Upper lobe of left lung (tissue), 6 donors: Measurements from ENCODE around the gene SLC38A3. TPM values are rescaled to one million over a fixed set of nuclear protein-coding genes. Genes with fewer than 3 reads are reported as not detected.

Experiments used
- ATAC-seq, 2 donors: fragments of 200-7000 bp; cut with Tn5 transposase; one replicate each; pipeline ENCODE4 v1.9.1; 2022; ENCODE audit warnings: mild to moderate bottlenecking in 2 of 2, moderate library complexity in 2 of 2; ENCODE audit not compliant: low FRiP score in 2 of 2
- DNase-seq, 2 donors: peaks; one replicate each; pipeline ENCODE4 v3.0.0-alpha.2; 2019 to 2020
- H3K27ac ChIP-seq, 4 donors: fragments of 200-600 bp; sonication (generic); one replicate each; pipeline ENCODE4 v1.5.1; 2016 to 2019
- H3K27me3 ChIP-seq, 4 donors: fragments of 200-600 bp; sonication (generic); one replicate each; pipeline ENCODE4 v1.5.1; 2017 to 2019
- H3K36me3 ChIP-seq, 4 donors: fragments of 200-600 bp; sonication (generic); one replicate each; pipeline ENCODE4 v1.5.1; 2016 to 2019
- H3K4me1 ChIP-seq, 4 donors: fragments of 200-600 bp; sonication (generic); one replicate each; pipeline ENCODE4 v1.5.1; 2018 to 2019
- H3K4me3 ChIP-seq, 4 donors: fragments of 200-600 bp; sonication (generic); one replicate each; pipeline ENCODE4 v1.5.1; 2017 to 2019; ENCODE audit warnings: mild to moderate bottlenecking in 2 of 4, moderate library complexity in 1 of 4
- H3K9me3 ChIP-seq, 4 donors: fragments of 200-600 bp; sonication (generic); one replicate each; pipeline ENCODE4 v1.5.1; 2018 to 2019
- EP300 ChIP-seq, 4 donors: sonication (generic); formaldehyde crosslinking; IDR thresholded peaks; one replicate each; pipeline ENCODE4 v1.5.1; 2017; ENCODE audit warnings: antibody characterized with exemption in 4 of 4, control low read depth in 2 of 4
- POLR2A ChIP-seq, 4 donors: fragments of 450-650 bp; IDR thresholded peaks; one replicate each; pipeline ENCODE4 v1.5.1; 2016 to 2017; ENCODE audit warnings: antibody characterized with exemption in 4 of 4, mild to moderate bottlenecking in 2 of 4
- POLR2AphosphoS5 ChIP-seq, 2 donors: sonication (generic); formaldehyde crosslinking; IDR thresholded peaks; one replicate each; pipeline ENCODE4 v1.5.1; 2017; ENCODE audit warnings: antibody characterized with exemption in 2 of 2
- WGBS, 2 donors: methylation state at CpG; one replicate each; pipeline ENCODE4 v1.1.5; 2017 to 2018; 5-methylcytosine and 5-hydroxymethylcytosine counted together
- total RNA-seq, 6 donors: library from RNA; depleted of rRNA in 4 of 6; stranded (reverse); fragments of >200 nt in 4 of 6; gene quantifications; one replicate each; pipeline versions ENCODE4 v1.1.0 to v1.2.1, GENCODE V29; 2016 to 2021
- TF ChIP-seq, protein P1 (sequence below), 6 experiments: fragments of 450-650 bp in 4 of 6; fragments of 200-600 bp in 2 of 6; sonication (generic) in 2 of 6; IDR thresholded peaks; one replicate each; pipeline ENCODE4 v1.5.1; 2016 to 2019; ENCODE audit warnings: antibody characterized with exemption in 6 of 6
- donor health status: DM: no; HTN: no; CAD: no; lungs with moderate emphysema.
- donor health status: DM: no; HTN: yes; CAD: no; lungs with severe emphysema.

Gene SLC38A3
- total RNA-seq, 6 donors from 2014 or later: 0.15 to 0.17 TPM; not detected in 4

DNA sequence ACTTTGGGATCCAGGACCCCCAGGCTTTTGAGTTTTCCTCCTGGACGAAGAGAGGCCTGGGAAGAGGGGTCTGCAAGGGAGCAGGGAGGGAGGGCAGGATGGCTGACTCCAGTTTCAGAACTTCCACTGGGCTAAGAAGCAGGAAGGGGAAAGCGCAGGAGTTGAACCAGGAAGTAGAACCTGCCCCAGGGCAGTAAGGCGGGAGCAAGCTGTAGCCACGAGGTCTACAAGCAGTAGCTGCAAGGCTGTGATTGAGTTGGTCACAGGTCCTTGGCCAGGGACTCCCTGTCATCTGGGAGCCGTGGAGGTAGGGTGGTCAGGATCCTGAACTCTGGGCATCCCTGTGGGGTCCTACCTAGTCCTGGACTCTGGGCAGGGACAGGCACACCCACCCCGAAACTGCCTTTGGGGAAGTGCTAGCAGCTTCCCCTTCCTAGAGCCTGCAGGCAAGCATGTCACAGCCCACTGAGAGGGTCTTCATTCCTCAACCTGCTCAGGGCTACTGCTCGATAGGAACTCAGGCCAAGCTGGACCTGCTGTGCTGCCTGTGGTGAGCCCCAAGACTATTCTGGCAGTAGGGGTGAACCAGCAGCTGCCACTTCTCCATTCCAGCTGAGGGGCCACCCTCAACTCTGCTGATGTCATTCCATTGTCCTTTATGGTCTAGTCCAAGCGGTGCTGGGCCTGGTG lies 25.2 kb downstream of the SLC38A3 start:
- Histone ChIP-seq H3K36me3 (no peaks in the 10 kb centered on the region), H3K27me3 (no peaks in the 10 kb centered on the region), H3K4me1 (peaks cover 29 to 44% (median 35%) of the 10 kb centered on the region in 4 donors), H3K27ac (peak overlapping the region; percentile 27 to 71 (median 52)), H3K4me3 (no peak overlapping the region), H3K9me3 (no peaks in the 10 kb centered on the region)
- ATAC-seq (no peak), DNase-seq (no peak)
- no peak for TF ChIP-seq POLR2AphosphoS5 (IDR thresholded peaks at IDR 0.05)
- TF ChIP-seq EP300 (IDR thresholded peaks at IDR 0.05): no peak
- TF ChIP-seq, protein P1, sequence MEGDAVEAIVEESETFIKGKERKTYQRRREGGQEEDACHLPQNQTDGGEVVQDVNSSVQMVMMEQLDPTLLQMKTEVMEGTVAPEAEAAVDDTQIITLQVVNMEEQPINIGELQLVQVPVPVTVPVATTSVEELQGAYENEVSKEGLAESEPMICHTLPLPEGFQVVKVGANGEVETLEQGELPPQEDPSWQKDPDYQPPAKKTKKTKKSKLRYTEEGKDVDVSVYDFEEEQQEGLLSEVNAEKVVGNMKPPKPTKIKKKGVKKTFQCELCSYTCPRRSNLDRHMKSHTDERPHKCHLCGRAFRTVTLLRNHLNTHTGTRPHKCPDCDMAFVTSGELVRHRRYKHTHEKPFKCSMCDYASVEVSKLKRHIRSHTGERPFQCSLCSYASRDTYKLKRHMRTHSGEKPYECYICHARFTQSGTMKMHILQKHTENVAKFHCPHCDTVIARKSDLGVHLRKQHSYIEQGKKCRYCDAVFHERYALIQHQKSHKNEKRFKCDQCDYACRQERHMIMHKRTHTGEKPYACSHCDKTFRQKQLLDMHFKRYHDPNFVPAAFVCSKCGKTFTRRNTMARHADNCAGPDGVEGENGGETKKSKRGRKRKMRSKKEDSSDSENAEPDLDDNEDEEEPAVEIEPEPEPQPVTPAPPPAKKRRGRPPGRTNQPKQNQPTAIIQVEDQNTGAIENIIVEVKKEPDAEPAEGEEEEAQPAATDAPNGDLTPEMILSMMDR (IDR thresholded peaks at IDR 0.05): no peak
- no peak for TF ChIP-seq POLR2A (IDR thresholded peaks at IDR 0.05)
- 57 to 85% methylated on average over 6 to 8 of the region's 8 CpGs for WGBS, 2 donors

- no peak overlapping the region for H3K4me3 ChIP-seq
- no peak for TF ChIP-seq POLR2AphosphoS5 (IDR thresholded peaks at IDR 0.05)
- no peak for TF ChIP-seq POLR2A (IDR thresholded peaks at IDR 0.05)
- no peak for TF ChIP-seq EP300 (IDR thresholded peaks at IDR 0.05)
- TF ChIP-seq, protein P1 (IDR thresholded peaks at IDR 0.05): no peak
- peak overlapping the region in 3 of 4 donors; percentile 36 to 71 (median 67) for H3K27ac ChIP-seq
- H3K9me3 ChIP-seq: no peaks in the 10 kb centered on the region
- H3K4me1 ChIP-seq: peaks cover 32 to 47% (median 38%) of the 10 kb centered on the region in 4 donors
- no peaks in the 10 kb centered on the region for H3K36me3 ChIP-seq
- no peaks in the 10 kb centered on the region for H3K27me3 ChIP-seq
- 70 to 93% methylated on average over 3 to 4 of the region's 4 CpGs for WGBS, 2 donors
- ATAC-seq (no peak), DNase-seq (no peak)
These were observed 25.7 kb downstream of the SLC38A3 start for GRCh38 chr3:50230794-50231125.

GRCh38 chr3:50231581-50231980 lies 26.5 kb downstream of the SLC38A3 start:
- DNase-seq (no peak), ATAC-seq (no peak)
- H3K27ac ChIP-seq: no peak overlapping the region
- no peaks in the 10 kb centered on the region for H3K27me3 ChIP-seq
- no peak overlapping the region for H3K4me3 ChIP-seq
- no peaks in the 10 kb centered on the region for H3K36me3 ChIP-seq
- H3K4me1 ChIP-seq: peaks cover 26 to 38% (median 33%) of the 10 kb centered on the region in 4 donors
- no peaks in the 10 kb centered on the region for H3K9me3 ChIP-seq
- TF ChIP-seq POLR2A (IDR thresholded peaks at IDR 0.05): no peak
- TF ChIP-seq EP300 (IDR thresholded peaks at IDR 0.05): no peak
- TF ChIP-seq POLR2AphosphoS5 (IDR thresholded peaks at IDR 0.05): no peak
- TF ChIP-seq, protein P1 (IDR thresholded peaks at IDR 0.05): no peak
- WGBS, 2 donors: 87 to 90% methylated on average over 5 of the region's 5 CpGs

GRCh38 chr3:50232303-50232702 lies 27.2 kb downstream of the SLC38A3 start:
- H3K9me3 ChIP-seq: no peaks in the 10 kb centered on the region
- ATAC-seq (no peak), DNase-seq (no peak)
- H3K27ac ChIP-seq: no peak overlapping the region
- WGBS, 2 donors: 77 to 83% methylated on average over 3 of the region's 3 CpGs
- H3K27me3 ChIP-seq: no peaks in the 10 kb centered on the region
- no peaks in the 10 kb centered on the region for H3K36me3 ChIP-seq
- peaks cover 20 to 34% (median 28%) of the 10 kb centered on the region in 4 donors for H3K4me1 ChIP-seq
- TF ChIP-seq EP300 (IDR thresholded peaks at IDR 0.05) (no peak), POLR2AphosphoS5 (IDR thresholded peaks at IDR 0.05) (no peak), POLR2A (IDR thresholded peaks at IDR 0.05) (no peak)
- TF ChIP-seq, protein P1 (IDR thresholded peaks at IDR 0.05): no peak
- no peak overlapping the region for H3K4me3 ChIP-seq

DNA sequence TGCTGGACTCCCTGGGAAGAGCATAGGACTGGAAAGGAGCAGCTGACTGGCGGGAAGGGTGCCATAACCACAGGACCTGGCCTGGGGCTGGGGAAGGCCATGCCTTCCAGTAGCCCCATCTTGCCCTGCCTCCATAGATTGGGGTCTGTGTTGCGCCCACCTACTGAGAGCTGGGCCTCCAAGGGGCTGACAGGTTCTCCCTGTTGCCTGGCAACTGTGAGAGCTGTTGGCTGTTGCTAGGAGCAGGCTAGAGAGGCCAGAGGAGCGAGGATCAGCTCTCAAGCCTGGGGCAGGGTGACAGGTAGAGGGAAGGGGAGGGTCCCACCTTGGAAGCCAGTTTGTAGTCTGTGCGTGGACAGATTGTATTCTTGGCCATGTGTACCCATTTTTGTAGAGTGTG lies 28.1 kb downstream of the SLC38A3 start:
- Histone ChIP-seq H3K27me3 (no peaks in the 10 kb centered on the region), H3K4me3 (no peak overlapping the region), H3K9me3 (no peaks in the 10 kb centered on the region), H3K4me1 (peaks cover 16 to 32% (median 26%) of the 10 kb centered on the region in 4 donors), H3K27ac (peak overlapping the region in 2 of 4 donors; percentile 30 to 35), H3K36me3 (no peaks in the 10 kb centered on the region)
- WGBS, 2 donors: 79 to 83% methylated on average over 2 to 4 of the region's 4 CpGs
- ATAC-seq: no peak
- no peak for DNase-seq
- TF ChIP-seq POLR2A (IDR thresholded peaks at IDR 0.05) (no peak), EP300 (IDR thresholded peaks at IDR 0.05) (no peak), POLR2AphosphoS5 (IDR thresholded peaks at IDR 0.05) (no peak)
- TF ChIP-seq, protein P1 (IDR thresholded peaks at IDR 0.05): no peak
